Measurements from ENCODE around the gene COL26A1. TPM values are rescaled to one million over a fixed set of nuclear protein-coding genes. Genes with fewer than 3 reads are reported as not detected.
"Not testable (repeated sequence)": the region's sequence is repeated elsewhere in the genome, so short reads cannot be mapped to it uniquely, and the experiment has no call there.

Gene COL26A1
- polyA plus RNA-seq, 2 donors = not detected

DNA sequence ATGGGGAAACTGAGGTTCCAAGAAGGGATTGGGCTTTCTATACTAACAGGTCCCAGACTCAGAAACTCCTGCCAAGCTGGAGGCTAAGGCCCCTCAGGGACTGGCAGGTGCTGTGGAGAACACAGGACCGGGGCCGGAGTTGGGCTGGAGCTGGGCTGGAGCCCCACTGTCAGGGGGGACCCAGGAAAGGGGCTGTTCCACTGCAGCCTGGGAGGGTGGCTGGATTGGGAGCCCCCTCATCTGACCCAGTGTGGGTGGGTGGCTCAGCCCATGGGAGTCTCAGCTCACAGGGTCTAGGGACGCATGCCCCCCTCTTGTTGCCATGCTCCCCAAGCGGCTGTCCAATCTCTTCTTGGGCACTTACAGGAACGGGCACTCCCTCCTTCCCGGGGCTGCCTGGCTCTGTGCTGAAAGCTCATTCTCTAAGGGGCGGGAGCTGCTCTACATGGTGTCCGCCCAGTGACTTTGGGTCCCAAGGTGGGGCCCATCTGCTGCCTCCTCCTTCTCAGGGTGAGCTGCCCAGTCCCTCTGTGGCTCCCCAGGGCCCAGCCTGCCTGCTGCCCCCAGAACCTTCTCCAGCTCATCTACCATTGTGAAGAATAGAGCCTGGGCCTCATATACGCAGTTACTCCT is 139.9 kb downstream of the COL26A1 start:
- Histone ChIP-seq H3K27ac (ENCODE audit: low read depth in 2 of 2, low read length in 1 of 2) (no peak overlapping the region), H3K27me3 (ENCODE audit: control insufficient read depth in 1 of 2, insufficient read depth in 2 of 2, low read length in 2 of 2) (no peaks in the 10 kb centered on the region), H3K36me3 (ENCODE audit: control insufficient read depth in 2 of 2, insufficient read depth in 2 of 2, low read length in 1 of 2) (no peaks in the 10 kb centered on the region), H3K4me3 (ENCODE audit: low read depth in 1 of 2, low read length in 2 of 2) (no peak overlapping the region), H3K9me3 (ENCODE audit: control insufficient read depth in 2 of 2, insufficient read depth in 1 of 2, low read depth in 1 of 2, low read length in 1 of 2) (peaks cover 2% of the 10 kb centered on the region in 2 donors), H3K4me1 (ENCODE audit: control insufficient read depth in 2 of 2, insufficient read depth in 2 of 2, low read length in 1 of 2) (no peaks in the 10 kb centered on the region)
- WGBS, 2 donors = 81 to 82% methylated on average over 9 of the region's 9 CpGs

DNA sequence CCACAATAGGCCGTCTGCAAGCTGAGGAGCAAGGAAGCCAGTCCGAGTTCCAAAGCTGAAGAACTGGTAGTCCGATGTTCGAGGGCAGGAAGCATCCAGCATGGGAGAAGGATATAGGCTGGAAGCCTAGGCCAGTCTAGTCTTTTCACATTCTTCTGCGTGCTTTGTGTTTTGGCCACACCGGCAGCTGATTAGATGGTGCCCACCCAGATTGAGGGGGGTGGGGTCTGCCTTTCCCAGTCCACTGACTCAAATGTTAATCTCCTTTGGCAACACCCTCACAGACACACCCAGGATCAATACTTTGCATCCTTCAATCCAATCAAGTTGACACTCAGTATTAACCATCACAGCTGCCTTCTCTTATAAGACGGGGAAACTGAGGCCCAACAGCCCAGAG is 142.8 kb downstream of the COL26A1 start:
- not testable (repeated sequence) for H3K27ac ChIP-seq (ENCODE audit: low read depth in 2 of 2, low read length in 1 of 2); H3K4me1 ChIP-seq (ENCODE audit: control insufficient read depth in 2 of 2, insufficient read depth in 2 of 2, low read length in 1 of 2); H3K27me3 ChIP-seq (ENCODE audit: control insufficient read depth in 1 of 2, insufficient read depth in 2 of 2, low read length in 2 of 2); H3K36me3 ChIP-seq (ENCODE audit: control insufficient read depth in 2 of 2, insufficient read depth in 2 of 2, low read length in 1 of 2); H3K4me3 ChIP-seq (ENCODE audit: low read depth in 1 of 2, low read length in 2 of 2); H3K9me3 ChIP-seq (ENCODE audit: control insufficient read depth in 2 of 2, insufficient read depth in 1 of 2, low read depth in 1 of 2, low read length in 1 of 2)
- WGBS, 2 donors = 83 to 88% methylated on average over 7 of the region's 7 CpGs

GRCh38 chr7:101506531-101506930 is 143.9 kb downstream of the COL26A1 start:
- 49 to 54% methylated on average over 5 of the region's 5 CpGs for WGBS, 2 donors
- no peaks in the 10 kb centered on the region for H3K27me3 ChIP-seq (ENCODE audit: control insufficient read depth in 1 of 2, insufficient read depth in 2 of 2, low read length in 2 of 2)
- no peaks in the 10 kb centered on the region for H3K36me3 ChIP-seq (ENCODE audit: control insufficient read depth in 2 of 2, insufficient read depth in 2 of 2, low read length in 1 of 2)
- peaks cover 0 to 2% of the 10 kb centered on the region in 2 donors for H3K9me3 ChIP-seq (ENCODE audit: control insufficient read depth in 2 of 2, insufficient read depth in 1 of 2, low read depth in 1 of 2, low read length in 1 of 2)
- no peaks in the 10 kb centered on the region for H3K4me1 ChIP-seq (ENCODE audit: control insufficient read depth in 2 of 2, insufficient read depth in 2 of 2, low read length in 1 of 2)
- no peak overlapping the region for H3K27ac ChIP-seq (ENCODE audit: low read depth in 2 of 2, low read length in 1 of 2)
- no peak overlapping the region for H3K4me3 ChIP-seq (ENCODE audit: low read depth in 1 of 2, low read length in 2 of 2)

DNA sequence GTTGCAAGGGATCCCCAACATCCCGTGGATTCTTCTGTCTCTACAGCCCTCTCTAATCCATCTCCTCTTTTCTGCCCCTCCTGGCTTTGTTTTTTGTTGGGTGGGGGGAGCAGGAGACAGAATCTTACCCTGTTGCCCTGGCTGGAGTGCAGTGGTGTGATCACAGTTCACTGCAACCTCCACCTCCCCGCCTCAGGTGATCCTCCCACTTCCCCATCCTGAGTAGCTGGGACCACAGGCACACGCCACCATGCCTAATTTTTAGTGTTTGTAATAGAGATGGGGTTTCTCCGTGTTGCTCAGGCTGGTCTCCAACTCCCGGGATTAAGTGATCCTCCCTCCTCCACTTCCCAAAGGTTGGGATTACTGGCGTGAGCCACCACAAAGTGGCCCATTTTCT is 144.7 kb downstream of the COL26A1 start:
- H3K36me3 ChIP-seq (ENCODE audit: control insufficient read depth in 2 of 2, insufficient read depth in 2 of 2, low read length in 1 of 2) = no peaks in the 10 kb centered on the region
- no peak overlapping the region for H3K4me3 ChIP-seq (ENCODE audit: low read depth in 1 of 2, low read length in 2 of 2)
- H3K9me3 ChIP-seq (ENCODE audit: control insufficient read depth in 2 of 2, insufficient read depth in 1 of 2, low read depth in 1 of 2, low read length in 1 of 2) = peaks cover 0 to 2% of the 10 kb centered on the region in 2 donors
- H3K27ac ChIP-seq (ENCODE audit: low read depth in 2 of 2, low read length in 1 of 2) = no peak overlapping the region
- H3K4me1 ChIP-seq (ENCODE audit: control insufficient read depth in 2 of 2, insufficient read depth in 2 of 2, low read length in 1 of 2) = no peaks in the 10 kb centered on the region
- 35 to 40% methylated on average over 6 of the region's 6 CpGs for WGBS, 2 donors
- H3K27me3 ChIP-seq (ENCODE audit: control insufficient read depth in 1 of 2, insufficient read depth in 2 of 2, low read length in 2 of 2) = no peaks in the 10 kb centered on the region

- 29 to 31% methylated on average over 9 of the region's 9 CpGs for WGBS, 2 donors
- Histone ChIP-seq H3K4me1 (ENCODE audit: control insufficient read depth in 2 of 2, insufficient read depth in 2 of 2, low read length in 1 of 2) (no peaks in the 10 kb centered on the region), H3K9me3 (ENCODE audit: control insufficient read depth in 2 of 2, insufficient read depth in 1 of 2, low read depth in 1 of 2, low read length in 1 of 2) (peaks cover 0 to 2% of the 10 kb centered on the region in 2 donors), H3K4me3 (ENCODE audit: low read depth in 1 of 2, low read length in 2 of 2) (no peak overlapping the region), H3K36me3 (ENCODE audit: control insufficient read depth in 2 of 2, insufficient read depth in 2 of 2, low read length in 1 of 2) (no peaks in the 10 kb centered on the region), H3K27ac (ENCODE audit: low read depth in 2 of 2, low read length in 1 of 2) (no peak overlapping the region), H3K27me3 (ENCODE audit: control insufficient read depth in 1 of 2, insufficient read depth in 2 of 2, low read length in 2 of 2) (no peaks in the 10 kb centered on the region)
Observed at GRCh38 chr7:101507791-101508252, 145.1 kb downstream of the COL26A1 start.

DNA sequence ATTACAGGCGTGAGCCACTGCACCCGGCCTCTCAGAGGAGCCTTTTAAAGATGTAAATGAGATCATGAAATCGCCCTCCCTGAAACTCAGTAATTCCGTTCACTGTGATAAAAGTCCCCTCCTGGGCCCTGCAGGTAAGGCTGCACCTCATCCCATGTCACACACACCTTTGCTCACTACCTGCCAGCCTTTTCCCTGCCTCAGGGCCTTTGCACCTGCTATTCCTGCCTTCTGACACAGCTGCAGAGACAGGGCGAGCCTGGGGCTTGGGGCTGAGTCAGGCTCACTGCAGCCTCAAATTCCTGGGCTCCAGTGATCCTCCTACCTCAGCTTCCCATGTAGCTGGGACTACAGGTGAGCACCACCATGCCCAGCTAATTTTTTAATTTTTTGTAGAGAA is 147.6 kb downstream of the COL26A1 start:
- Histone ChIP-seq H3K27me3 (ENCODE audit: control insufficient read depth in 1 of 2, insufficient read depth in 2 of 2, low read length in 2 of 2) (no peaks in the 10 kb centered on the region), H3K36me3 (ENCODE audit: control insufficient read depth in 2 of 2, insufficient read depth in 2 of 2, low read length in 1 of 2) (no peaks in the 10 kb centered on the region), H3K4me3 (ENCODE audit: low read depth in 1 of 2, low read length in 2 of 2) (no peak overlapping the region), H3K4me1 (ENCODE audit: control insufficient read depth in 2 of 2, insufficient read depth in 2 of 2, low read length in 1 of 2) (no peaks in the 10 kb centered on the region), H3K9me3 (ENCODE audit: control insufficient read depth in 2 of 2, insufficient read depth in 1 of 2, low read depth in 1 of 2, low read length in 1 of 2) (no peaks in the 10 kb centered on the region), H3K27ac (ENCODE audit: low read depth in 2 of 2, low read length in 1 of 2) (no peak overlapping the region)
- WGBS, 2 donors = 82 to 85% methylated on average over 5 of the region's 5 CpGs

DNA sequence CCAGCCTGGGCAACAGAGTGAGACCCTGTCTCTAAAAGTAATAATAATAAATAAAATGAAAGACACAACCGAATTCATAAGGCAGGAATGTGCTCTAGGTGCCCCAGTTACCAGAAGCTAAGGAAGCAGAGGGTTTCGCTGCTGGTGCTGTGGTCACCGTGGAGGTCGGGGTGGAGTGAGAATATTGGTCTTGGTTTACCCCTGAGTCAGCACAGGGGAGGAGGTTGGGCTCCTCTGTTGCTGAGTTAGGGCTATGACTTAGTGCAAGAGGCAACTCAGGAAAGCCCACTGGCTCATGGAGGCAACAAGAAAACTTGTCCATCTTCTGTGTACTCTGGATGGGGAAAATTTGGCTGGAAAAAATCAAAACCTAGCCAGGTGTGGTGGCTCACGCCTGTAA is 149.3 kb downstream of the COL26A1 start:
- WGBS, 2 donors = 82 to 86% methylated on average over 5 of the region's 5 CpGs
- Histone ChIP-seq H3K27me3 (ENCODE audit: control insufficient read depth in 1 of 2, insufficient read depth in 2 of 2, low read length in 2 of 2) (no peaks in the 10 kb centered on the region), H3K9me3 (ENCODE audit: control insufficient read depth in 2 of 2, insufficient read depth in 1 of 2, low read depth in 1 of 2, low read length in 1 of 2) (no peaks in the 10 kb centered on the region), H3K36me3 (ENCODE audit: control insufficient read depth in 2 of 2, insufficient read depth in 2 of 2, low read length in 1 of 2) (no peaks in the 10 kb centered on the region), H3K4me3 (ENCODE audit: low read depth in 1 of 2, low read length in 2 of 2) (no peak overlapping the region), H3K27ac (ENCODE audit: low read depth in 2 of 2, low read length in 1 of 2) (no peak overlapping the region), H3K4me1 (ENCODE audit: control insufficient read depth in 2 of 2, insufficient read depth in 2 of 2, low read length in 1 of 2) (no peaks in the 10 kb centered on the region)

- WGBS, 2 donors = 69 to 77% methylated on average over 9 of the region's 9 CpGs
- H3K27ac ChIP-seq (ENCODE audit: low read depth in 2 of 2, low read length in 1 of 2) = no peak overlapping the region
- H3K27me3 ChIP-seq (ENCODE audit: control insufficient read depth in 1 of 2, insufficient read depth in 2 of 2, low read length in 2 of 2) = no peaks in the 10 kb centered on the region
- H3K4me1 ChIP-seq (ENCODE audit: control insufficient read depth in 2 of 2, insufficient read depth in 2 of 2, low read length in 1 of 2) = no peaks in the 10 kb centered on the region
- H3K9me3 ChIP-seq (ENCODE audit: control insufficient read depth in 2 of 2, insufficient read depth in 1 of 2, low read depth in 1 of 2, low read length in 1 of 2) = no peaks in the 10 kb centered on the region
- no peak overlapping the region for H3K4me3 ChIP-seq (ENCODE audit: low read depth in 1 of 2, low read length in 2 of 2)
- H3K36me3 ChIP-seq (ENCODE audit: control insufficient read depth in 2 of 2, insufficient read depth in 2 of 2, low read length in 1 of 2) = no peaks in the 10 kb centered on the region
Observed at GRCh38 chr7:101516851-101517250, 154.2 kb downstream of the COL26A1 start.

DNA sequence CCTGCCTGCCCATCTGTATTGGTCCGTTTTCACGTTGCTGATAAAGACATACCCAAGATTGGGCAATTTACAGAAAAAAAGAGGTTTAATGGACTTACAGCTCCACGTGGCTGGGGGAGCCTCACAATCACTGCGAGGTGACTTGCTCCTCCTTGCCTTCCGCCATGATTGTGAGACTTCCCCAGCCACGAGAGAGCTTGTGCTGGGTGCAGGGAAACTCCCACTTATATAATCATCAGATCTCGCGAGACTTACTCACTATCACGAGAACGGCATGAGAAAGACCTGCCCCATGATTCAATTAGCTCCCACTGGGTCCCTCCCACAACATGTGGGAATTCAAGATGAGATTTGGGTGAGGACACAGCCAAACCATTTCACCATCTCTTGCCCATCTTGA is 154.6 kb downstream of the COL26A1 start:
- no peak overlapping the region for H3K27ac ChIP-seq (ENCODE audit: low read depth in 2 of 2, low read length in 1 of 2)
- H3K9me3 ChIP-seq (ENCODE audit: control insufficient read depth in 2 of 2, insufficient read depth in 1 of 2, low read depth in 1 of 2, low read length in 1 of 2) = no peaks in the 10 kb centered on the region
- H3K4me3 ChIP-seq (ENCODE audit: low read depth in 1 of 2, low read length in 2 of 2) = no peak overlapping the region
- no peaks in the 10 kb centered on the region for H3K36me3 ChIP-seq (ENCODE audit: control insufficient read depth in 2 of 2, insufficient read depth in 2 of 2, low read length in 1 of 2)
- 75 to 82% methylated on average over 10 of the region's 10 CpGs for WGBS, 2 donors
- no peaks in the 10 kb centered on the region for H3K27me3 ChIP-seq (ENCODE audit: control insufficient read depth in 1 of 2, insufficient read depth in 2 of 2, low read length in 2 of 2)
- H3K4me1 ChIP-seq (ENCODE audit: control insufficient read depth in 2 of 2, insufficient read depth in 2 of 2, low read length in 1 of 2) = no peaks in the 10 kb centered on the region

DNA sequence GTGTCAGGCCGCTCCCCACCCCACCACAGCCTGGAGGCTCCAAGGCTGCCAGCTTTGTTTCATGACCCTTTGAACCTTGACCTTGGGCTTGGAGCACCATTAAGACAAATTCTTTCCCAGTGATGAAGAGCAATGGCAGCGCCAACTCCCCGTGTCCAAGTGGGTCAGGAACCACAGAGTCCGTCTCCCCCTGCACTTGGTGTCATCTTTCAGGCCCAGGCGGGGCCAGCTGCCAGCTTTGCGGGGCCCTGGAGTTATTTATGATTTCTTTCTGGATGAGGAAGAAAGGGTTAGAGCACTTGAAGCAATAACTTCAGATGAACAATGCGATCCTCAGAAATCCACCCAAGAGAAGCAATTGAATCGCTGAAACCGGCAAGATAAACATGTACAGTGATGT is 155.7 kb downstream of the COL26A1 start:
- WGBS, 2 donors = 38 to 47% methylated on average over 9 of the region's 9 CpGs
- Histone ChIP-seq H3K36me3 (ENCODE audit: control insufficient read depth in 2 of 2, insufficient read depth in 2 of 2, low read length in 1 of 2) (no peaks in the 10 kb centered on the region), H3K27ac (ENCODE audit: low read depth in 2 of 2, low read length in 1 of 2) (no peak overlapping the region), H3K4me1 (ENCODE audit: control insufficient read depth in 2 of 2, insufficient read depth in 2 of 2, low read length in 1 of 2) (no peaks in the 10 kb centered on the region), H3K27me3 (ENCODE audit: control insufficient read depth in 1 of 2, insufficient read depth in 2 of 2, low read length in 2 of 2) (no peaks in the 10 kb centered on the region), H3K9me3 (ENCODE audit: control insufficient read depth in 2 of 2, insufficient read depth in 1 of 2, low read depth in 1 of 2, low read length in 1 of 2) (no peaks in the 10 kb centered on the region), H3K4me3 (ENCODE audit: low read depth in 1 of 2, low read length in 2 of 2) (no peak overlapping the region)

Data from esophagus (tissue), 2 donors.